ENCODE measurements around the gene PGK1.
"Not testable (repeated sequence)": the region's sequence is repeated elsewhere in the genome, so short reads cannot be mapped to it uniquely, and the experiment has no call there.

Gene PGK1

DNA sequence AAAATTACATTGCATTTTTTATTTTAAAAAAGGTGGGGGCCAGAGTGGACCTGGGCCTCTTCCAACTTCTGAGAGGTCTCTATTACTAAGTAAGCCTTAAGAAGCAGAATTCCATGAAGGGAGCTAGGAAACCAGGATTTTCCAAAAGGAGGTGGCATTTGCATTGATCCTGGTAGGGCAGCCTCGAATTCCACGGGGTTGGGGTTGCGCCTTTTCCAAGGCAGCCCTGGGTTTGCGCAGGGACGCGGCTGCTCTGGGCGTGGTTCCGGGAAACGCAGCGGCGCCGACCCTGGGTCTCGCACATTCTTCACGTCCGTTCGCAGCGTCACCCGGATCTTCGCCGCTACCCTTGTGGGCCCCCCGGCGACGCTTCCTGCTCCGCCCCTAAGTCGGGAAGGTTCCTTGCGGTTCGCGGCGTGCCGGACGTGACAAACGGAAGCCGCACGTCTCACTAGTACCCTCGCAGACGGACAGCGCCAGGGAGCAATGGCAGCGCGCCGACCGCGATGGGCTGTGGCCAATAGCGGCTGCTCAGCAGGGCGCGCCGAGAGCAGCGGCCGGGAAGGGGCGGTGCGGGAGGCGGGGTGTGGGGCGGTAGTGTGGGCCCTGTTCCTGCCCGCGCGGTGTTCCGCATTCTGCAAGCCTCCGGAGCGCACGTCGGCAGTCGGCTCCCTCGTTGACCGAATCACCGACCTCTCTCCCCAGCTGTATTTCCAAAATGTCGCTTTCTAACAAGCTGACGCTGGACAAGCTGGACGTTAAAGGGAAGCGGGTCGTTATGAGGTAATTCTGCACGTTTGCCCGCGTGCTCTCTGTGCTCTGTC is at the start of gene PGK1:
Gene PGK1 (plus strand): TSS at position 626 of the 824 bp plus-strand sequence. CDS start 93 bp downstream, at position 719.
- peak; percentile 87 for DNase-seq (ENCODE audit: low read depth in 2 of 2)

DNA sequence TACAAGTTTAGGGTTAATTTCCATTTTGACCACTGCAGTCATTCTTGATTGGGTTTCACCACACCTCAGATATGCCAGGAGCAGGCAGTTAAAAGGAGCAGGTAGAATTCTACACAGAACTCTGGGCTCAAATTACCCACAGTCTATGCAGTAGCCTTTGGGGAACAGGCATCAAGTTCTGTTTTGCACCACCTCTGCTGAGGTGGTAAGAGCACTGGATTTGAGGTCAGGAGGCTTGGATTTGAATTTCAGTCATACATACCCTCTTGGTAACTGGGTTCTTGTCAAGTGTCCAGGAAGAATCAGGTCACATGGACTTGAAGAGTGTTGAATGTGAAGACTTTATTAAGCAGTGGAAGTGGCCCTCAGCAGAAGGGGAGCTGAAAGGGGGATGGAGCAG is 40.4 kb upstream of the PGK1 start:
- DNase-seq (ENCODE audit: low read depth in 2 of 2) = no peak

DNA sequence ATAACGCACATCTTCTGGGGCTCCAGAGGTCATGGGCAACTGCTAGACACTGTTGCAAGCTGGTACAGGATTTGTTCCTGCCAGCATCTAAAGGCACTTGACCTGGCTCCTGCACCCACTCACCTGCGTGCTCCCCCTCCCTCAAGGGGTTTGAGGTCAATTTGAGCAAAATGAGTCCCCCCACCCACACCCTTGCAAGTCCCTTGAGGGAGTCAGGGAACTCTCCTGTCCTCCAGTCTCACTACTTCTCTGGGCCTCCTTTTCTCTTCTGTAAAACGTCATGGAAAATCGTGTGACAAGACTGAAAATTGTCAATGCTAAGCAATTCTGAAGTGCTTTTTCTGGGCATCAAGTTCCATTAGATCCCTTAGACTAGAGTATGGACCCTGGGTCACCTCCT is 39.9 kb upstream of the PGK1 start:
- DNase-seq (ENCODE audit: low read depth in 2 of 2) = no peak

DNA sequence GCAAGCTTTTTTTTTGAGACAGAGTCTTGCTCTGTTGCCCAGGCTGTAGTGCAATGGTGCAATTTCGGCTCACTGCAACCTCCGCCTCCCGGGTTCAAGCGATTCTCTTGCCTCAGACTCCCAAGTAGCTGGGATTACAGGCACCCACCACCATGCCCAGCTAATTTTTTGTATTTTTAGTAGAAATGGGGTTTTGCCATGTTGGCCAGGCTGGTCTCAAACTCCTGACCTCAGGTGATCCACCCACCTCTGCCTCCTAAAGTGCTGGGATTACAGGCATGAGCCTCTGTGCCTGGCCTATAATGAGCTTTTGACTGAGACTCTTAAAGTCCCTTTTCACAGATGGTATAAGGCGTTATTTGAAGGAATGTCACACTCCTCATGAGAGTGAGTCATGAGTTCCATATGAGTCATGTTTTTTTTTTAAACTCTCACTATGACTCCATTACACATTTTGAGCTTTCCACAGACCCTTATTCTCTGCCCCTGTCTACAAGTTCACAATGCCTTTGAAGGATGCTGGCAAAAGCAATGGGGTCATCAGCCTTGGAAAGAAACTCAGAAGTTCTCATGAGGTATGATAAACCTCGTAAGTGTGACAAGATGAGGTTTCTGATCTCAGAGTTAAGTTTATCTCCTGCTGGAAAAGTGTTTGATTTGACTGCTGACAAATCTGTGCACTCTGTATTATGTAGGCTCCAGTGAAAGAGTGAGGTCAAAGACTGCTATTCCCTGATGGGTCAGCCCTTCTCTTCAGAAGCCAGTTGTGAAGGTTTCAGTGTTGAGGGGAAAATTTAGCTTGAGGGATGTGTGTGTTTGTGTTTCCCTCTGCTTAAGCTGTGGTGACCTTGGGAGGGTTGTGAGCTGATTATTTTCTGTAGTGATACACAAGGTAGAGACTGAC is 39.1 kb upstream of the PGK1 start:
- DNase-seq (ENCODE audit: low read depth in 2 of 2) = not testable (repeated sequence)

DNA sequence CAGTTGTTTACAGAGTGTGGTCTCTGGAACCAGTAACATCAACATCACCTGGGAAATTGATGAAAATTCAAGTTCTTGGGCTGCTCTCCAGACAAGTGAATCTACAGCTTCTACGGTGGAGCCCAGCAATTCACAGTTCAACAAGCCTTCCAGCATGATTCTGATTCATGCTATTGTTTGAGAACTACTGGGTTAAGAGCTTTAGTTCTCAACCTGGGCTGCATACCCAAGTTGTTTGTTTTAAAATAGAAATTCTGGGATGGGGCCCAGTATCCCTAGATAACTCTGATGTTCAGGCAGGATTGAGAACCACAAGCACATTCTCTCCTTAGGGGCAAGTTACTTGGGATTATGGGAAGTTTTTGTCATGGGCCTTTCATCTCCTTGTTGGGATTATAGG is 37.9 kb upstream of the PGK1 start:
- DNase-seq (ENCODE audit: low read depth in 2 of 2) = no peak

DNA sequence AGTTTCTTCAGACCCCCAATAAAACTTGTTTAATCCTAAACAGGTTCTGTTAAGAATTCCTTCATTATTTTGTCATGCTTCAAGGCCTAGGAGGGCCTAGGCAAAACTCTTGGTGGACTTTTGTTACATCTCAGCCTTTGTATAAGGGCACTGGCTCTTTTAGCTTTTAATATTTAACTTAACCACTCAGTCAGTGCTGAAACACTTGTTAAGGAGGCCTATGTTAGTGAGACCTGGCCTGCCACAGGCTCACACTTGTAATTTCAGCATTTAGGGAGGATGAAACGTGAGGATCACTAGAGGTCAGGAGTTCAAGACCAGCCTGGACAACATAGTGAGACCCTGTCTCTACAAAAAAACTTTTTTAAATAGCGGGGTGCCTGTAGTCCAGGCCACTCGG is 32.7 kb upstream of the PGK1 start:
- no peak for DNase-seq (ENCODE audit: low read depth in 2 of 2)

DNA sequence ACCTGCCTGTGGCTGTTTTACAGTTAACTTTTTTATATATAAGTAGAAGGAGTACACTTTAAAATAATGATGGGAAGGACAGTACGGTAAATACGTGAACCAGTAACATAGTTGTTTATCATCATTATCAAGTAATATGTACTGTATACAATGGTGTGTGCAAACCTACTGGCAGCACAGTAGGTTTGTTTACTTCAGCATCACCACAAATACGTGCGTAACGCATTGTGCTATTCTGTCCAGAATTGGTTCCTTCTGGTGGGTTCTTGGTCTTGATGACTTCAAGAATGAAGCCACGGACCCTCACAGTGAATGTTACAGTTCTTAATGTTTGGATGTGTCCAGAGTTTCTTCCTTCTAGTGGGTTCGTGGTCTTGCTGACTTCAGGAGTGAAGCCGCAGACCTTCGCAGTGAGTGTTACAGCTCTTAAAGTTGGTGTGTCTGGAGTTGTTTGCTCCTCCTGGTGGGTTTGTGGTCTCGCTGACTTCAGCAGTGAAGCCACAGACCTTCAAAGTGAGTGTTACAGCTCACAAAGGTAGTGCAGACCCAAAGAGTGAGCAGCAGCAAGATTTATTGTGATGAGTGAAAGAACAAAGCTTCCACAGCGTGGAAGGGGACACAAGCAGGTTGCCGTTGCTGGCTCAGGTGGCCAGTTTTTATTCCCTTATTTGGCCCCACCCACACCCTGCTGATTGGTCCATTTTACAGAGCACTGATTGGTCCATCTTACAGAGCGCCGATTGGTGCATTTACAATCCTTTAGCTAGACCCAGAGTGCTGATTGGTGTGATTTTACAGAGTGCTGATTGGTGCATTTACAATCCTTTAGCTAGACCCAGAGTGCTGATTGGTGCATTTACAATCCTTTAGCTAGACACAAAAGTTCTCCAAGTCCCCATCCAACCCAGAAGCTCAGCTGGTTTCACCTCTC is 30.6 kb upstream of the PGK1 start:
- DNase-seq (ENCODE audit: low read depth in 2 of 2) = peak; percentile 12 to 21

DNA sequence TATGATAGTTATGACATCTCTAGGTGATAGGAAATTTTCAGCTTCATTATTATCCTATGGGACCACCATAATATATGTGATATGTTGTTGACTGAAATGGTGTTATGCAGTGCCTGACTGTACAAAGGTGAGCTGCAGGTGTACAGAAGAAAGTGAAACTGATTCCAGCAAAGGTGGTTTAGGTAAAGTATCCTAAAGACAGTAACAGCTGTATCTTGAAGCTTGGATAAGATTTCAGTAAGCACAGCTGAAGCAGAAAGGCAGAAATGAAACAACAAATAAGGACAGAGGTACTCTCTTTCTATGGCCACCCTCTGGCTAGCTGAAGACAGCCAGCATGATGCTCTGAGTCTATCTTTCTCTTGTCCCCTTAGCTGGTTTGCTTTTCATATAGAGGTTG is 30.0 kb upstream of the PGK1 start:
- no peak for DNase-seq (ENCODE audit: low read depth in 2 of 2)

DNA sequence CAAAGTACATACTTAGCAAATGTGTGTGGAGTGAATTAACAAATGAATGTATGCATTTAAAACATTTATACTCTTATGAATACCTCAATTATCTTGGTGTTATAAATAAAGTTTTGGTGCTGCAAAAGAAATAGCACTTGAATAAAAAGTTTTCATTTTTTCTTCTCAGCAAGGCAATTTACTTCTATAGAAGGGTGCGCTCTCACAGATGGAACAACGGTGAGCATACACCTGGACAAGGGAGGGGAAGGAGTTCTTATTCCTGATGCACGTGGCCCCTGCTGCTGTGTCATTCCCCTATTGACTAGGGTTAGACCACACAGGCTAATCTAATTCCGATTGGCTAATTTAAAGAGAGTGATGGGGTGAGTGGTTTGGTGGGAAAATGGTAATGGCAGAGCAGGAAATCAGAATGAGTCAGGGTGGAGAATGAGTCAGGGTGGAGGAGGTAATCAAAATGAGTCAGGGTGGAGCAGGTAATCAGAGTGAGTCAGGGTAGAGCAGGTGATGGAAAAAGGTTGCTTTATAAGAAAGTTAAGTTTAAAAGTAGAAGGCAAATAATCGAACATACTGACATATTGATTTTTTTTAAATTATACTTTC is 28.2 kb upstream of the PGK1 start:
- DNase-seq (ENCODE audit: low read depth in 2 of 2) = no peak

DNA sequence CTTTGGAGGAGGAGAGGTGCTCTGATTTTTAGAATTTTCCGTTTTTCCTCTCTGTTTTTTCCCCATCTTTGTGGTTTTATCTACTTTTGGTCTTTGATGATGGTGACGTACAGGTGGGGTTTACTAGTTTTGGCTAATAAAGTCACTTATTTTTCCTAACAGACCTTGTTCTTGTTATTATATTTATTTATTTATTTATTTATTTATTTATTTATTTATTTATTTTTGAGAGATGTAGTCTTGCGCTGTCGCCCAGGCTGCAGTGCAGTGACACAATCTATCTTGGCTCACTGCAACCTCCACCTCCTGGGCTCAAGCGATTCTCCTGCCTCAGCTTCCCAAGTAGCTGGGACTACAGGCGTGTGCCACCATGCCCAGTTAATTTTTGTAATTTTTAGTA is 22.6 kb upstream of the PGK1 start:
- DNase-seq (ENCODE audit: low read depth in 2 of 2) = not testable (repeated sequence)

DNA sequence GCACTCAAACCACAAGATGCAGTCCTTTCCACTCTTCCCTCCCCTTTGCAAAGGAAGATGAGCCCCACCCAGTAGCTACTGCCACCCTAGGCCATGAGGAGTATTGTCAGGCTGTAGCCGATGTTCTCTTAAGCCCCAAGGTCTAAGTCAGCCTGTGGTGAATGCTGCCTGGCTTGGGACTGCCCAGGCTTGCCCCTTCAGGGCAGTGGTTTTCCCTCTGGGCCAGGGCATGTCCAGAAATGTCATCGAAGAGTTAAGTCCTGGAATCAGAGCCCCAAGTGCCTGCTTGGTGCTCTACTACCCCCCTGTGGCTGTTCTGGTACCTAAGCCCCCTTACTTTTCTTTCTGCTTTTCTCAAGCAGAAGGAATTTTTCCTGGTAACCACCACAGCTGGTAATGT is 11.8 kb upstream of the PGK1 start:
- DNase-seq (ENCODE audit: low read depth in 2 of 2) = no peak

DNA sequence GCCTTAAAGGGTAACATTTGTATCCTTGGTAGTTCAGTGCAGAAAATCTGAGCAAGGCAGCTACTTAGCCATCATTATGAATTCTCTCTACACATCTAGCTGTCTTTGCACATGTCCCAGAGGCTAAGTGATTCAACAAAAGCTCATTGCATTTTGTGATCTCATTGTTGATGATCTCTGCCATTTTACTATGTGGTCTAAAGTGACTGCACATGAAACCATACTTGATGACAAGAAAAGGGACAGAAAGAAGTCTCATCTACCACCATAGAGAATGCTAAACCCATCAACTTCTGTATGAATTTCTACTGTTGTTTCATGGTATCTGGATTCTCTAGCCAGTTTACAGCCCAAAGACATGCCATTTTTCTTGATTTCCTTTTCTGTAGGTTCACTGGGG is 5.9 kb upstream of the PGK1 start:
- DNase-seq (ENCODE audit: low read depth in 2 of 2) = no peak

DNA sequence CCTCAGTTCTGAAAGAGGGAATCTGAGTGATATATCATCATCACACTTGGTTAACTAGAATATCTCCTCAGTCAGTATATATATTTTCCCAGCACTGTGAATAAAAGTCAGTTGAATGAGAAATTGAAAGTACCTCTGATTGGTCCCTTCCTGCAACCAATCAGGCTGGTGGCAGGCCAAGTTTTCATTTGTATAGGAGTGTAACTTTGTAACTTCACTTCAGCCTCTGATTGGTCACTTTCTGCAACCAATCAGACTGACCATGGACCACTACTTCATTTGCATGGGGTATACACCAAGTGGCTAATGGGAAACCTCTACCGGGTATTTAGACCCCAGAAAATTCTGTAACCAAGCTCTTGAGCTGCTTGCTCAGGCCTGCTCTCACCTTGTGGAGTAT is 2.0 kb upstream of the PGK1 start:
- DNase-seq (ENCODE audit: low read depth in 2 of 2) = no peak

DNA sequence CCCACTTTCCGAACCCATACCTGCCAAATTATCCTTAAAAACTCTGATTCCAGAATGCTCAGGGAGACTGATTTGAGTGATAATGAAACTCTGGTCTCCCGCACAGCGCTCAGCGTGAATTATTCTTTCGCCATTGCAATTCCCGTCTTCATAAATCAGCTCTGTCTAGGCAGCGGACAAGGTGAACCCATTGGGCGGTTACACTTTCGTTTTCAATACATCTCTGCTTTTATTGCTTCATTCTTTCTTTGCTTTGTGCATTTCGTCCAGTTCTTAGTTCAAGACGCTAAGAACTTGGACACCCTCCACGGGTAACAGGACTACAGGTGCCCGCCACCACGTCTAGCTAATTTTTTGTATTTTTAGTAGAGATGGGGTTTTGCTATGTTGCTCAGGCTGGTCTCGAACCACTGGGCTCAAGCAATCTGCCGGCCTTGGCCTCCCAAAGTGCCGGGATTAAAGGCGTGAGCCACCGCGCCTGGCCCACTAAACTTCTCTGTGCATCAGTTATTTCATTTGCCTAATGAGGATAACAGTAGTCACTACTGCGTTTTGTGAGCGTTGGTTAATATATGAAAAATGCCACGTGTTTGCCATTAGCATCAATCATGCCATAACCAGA is 936 bp upstream of the PGK1 start:
- DNase-seq (ENCODE audit: low read depth in 2 of 2) = no peak

DNA sequence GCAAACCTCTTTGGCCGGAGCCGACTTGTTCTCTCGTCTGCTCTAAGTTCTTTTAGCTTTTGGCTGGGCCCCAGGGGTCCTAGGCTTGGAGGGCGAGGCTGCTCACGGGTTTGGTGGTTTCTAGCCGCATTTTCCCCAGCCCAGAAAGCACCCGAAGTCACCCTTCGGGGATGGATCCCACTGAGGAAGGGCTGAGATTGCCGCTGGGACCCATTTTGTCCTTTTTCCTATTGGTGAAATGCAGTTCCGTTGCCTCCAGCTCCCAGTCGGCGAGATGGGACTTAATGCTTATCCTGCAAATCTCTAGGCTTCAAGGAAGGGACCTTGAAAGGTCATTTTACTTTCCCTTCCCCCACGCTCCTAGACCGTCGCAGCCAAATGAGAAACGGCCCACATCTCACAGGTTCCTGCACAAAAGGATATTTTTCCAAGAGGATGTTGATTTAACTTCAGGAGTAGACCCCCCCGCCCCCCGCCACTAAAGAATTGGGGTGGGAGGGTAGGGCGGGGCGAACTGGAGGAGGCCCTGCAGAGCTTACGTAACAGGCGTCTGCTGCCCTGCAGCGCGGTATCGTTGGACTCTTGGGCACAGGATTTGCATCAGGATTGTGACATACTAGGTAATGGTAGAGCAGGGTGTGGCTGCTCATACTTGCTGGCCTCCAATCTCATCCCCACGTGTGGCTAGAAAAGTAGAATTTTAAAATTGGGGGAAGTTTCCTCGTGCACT is 564 bp downstream of the PGK1 start:
- no peak for DNase-seq (ENCODE audit: low read depth in 2 of 2)

DNA sequence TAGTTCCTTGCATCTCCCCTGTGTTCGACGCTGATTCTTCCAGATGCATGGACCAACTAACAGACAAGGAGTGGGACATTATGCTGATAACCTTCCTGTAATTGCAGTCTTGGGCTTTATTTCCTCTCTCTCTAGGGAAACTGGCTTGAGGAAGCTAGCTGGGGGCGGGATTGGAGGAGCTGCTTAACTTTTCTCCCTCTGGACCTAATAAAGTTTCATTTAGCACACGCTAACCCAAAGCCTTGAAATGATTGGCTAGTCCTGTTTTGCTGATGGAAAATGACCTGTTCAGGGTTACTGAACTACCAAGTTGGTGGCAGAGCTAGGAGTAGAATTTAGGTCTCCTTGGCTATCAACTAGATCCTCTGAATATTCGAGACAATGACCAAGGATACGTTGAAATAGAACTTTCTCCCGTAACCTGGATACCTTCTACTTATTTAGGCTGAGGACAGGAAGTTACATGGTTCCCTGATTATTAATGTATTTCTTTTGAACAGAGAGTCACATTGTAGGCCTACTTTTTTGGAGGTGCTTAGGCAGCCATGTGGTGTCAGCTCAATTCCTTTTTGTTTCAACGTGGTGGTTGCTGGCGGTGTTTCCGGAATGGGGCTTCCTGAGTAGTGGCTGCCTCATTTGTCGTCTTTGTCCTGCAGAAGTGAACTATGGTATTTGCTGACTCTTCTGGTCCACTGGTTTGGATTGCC is 2.0 kb downstream of the PGK1 start:
- no peak for DNase-seq (ENCODE audit: low read depth in 2 of 2)

DNA sequence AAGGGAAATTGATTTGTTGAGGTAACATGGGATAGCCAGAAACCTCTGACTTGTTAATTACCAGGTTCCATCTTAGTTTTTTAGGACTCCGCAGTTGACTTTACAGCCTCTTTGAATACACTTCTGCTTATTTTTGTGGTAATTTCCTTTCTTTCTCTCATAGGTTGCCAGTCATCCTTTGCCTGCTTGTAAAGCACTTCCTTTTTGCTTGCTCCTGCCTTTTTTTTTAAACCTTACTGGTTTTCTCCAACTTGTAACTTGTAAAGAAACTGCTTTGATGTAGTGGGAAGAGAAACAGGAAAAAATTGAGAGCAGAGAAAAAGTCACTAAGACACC is 2.6 kb downstream of the PGK1 start:
- DNase-seq (ENCODE audit: low read depth in 2 of 2) = no peak

DNA sequence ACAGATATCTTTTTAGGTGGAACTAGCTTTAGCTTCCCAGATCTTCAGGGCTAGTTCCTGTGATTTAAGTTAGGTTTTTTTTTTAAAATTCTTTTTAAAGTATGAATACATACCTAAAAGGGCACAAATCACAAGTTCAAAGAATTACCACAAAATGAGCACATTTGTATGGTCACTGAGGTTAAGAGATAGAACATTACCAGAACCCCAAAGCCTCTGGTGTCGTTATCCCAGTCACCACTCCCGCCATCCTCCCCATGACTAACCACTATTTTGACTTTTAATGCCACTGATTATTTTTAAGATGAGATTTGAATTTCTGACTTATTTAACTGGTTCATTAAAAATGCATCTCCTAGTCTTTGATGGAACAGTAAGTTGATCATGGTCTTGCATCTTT is 5.4 kb downstream of the PGK1 start:
- DNase-seq (ENCODE audit: low read depth in 2 of 2) = no peak

DNA sequence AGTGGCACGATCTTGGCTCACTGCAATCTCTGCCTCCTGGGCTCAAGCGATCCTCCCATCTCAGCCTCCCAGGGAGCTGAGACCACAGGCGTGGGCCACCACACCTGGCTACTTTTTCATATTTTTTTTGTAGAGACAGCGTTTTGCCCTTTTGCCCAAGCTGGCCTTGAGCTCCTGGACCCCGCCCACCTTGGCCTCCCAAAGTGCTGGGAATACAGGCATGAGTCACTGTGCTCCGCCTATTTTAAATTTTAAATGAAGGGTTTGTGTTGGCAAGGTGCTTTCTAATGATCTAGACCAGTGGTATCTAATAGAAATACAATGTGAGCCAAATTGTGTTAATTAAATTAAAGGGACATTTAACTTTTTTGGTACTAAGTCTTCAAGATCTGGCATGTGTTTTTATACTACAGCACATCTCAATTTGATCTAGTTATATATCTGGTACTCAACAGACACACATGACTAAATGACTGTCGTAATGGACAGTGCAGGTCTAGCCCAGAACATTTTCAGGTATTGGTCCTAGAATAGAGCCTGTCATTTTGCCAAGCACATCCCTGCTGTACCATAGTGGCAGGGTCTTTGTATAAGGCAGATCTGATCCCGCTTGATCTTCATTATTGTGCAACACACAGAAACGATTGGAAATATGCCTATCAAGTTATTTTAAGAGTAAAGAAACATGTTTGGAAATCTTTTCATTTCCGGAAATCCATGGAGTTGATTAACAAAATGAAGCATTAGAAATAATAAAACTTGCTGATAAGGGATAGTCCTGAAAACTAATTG is 7.3 kb downstream of the PGK1 start:
- DNase-seq (ENCODE audit: low read depth in 2 of 2) = no peak
